SH-SY5Y (cell line): ENCODE measurements around the gene STX12.

ENCODE experiments used
- GATA2 ChIP-seq: IDR thresholded peaks from 2 replicates; pipeline ENCODE4 v1.6.1; 2011; ENCODE audit warnings: mild to moderate bottlenecking, low read depth, low read length
- GATA3 ChIP-seq: IDR thresholded peaks from 2 replicates; pipeline ENCODE4 v1.6.1; 2011; ENCODE audit warnings: low read depth, mild to moderate bottlenecking, low read length, moderate library complexity

- TF ChIP-seq GATA3 (no peak), GATA2 (no peak)
Observed at GRCh38 chr1:27869719-27870085, 96.7 kb downstream of the STX12 start.
